Retinal pigment epithelial cell (primary cell): ENCODE data around the gene OCA2.

Experiments used
- DNase-seq: peaks from one replicate; pipeline ENCODE4 v3.0.0-alpha.2; 2010; ENCODE audit warnings: low read depth
- H3K4me3 ChIP-seq: 2 replicates; pipeline ENCODE4 v1.5.1; 2011; ENCODE audit warnings: mild to moderate bottlenecking, low read length, control low read depth, moderate library complexity
- CTCF ChIP-seq: conservative IDR thresholded peaks from 2 replicates; pipeline ENCODE4 v1.5.1; 2011; ENCODE audit warnings: low read depth, low read length, control low read depth, inconsistent platforms

Gene OCA2

GRCh38 chr15:27796405-27797320 lies 302.5 kb downstream of the OCA2 start:
- no peak for DNase-seq
- TF ChIP-seq CTCF: no peak
- no peak overlapping the region for H3K4me3 ChIP-seq

GRCh38 chr15:27792756-27793264 lies 306.3 kb downstream of the OCA2 start:
- DNase-seq: no peak
- no peak for TF ChIP-seq CTCF
- no peak overlapping the region for H3K4me3 ChIP-seq

- no peak overlapping the region for H3K4me3 ChIP-seq
- DNase-seq: no peak
- TF ChIP-seq CTCF: no peak
Observed at GRCh38 chr15:27790270-27790669, 308.8 kb downstream of the OCA2 start.

DNA sequence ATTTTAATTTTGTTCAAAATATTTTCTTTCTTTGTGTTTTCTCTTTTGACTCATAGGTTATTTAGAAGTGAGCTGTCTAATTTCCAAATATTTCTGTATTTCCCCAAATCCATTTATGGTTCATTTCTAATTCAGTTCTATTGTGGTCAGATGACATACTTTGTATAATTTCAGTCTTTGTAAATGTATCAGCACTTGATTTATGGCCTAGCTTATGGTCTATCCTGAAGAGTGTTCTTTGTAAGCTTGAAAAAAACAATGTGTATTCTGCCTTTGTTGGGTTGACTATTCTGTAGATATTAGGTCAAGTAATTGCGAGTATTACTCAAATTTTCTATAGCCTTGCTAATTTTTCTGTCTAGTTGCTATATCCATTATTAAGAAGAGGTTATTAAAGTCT lies 311.2 kb downstream of the OCA2 start:
- no peak for DNase-seq
- H3K4me3 ChIP-seq: no peak overlapping the region
- TF ChIP-seq CTCF: no peak

DNA sequence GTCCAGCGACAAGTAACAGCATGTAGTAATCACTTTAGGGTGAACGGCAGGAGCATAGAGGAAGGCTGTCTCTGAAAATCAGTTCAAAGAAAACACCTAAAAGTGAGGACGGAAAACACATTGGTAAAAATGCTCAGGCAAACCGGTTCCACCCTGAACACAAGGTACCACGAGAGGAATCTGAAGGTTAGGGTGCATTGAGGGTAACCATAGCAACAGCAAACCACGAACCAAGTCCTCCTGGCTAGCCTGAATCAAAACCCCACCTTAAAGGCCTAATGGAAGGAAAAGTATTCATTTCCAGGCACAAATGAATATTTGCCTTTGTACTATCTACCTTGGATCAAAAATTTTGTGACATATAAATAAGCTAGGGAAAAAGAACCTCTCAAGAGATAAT lies 315.0 kb downstream of the OCA2 start:
- TF ChIP-seq CTCF: no peak
- H3K4me3 ChIP-seq: no peak overlapping the region
- DNase-seq: no peak

- TF ChIP-seq CTCF: no peak
- no peak overlapping the region for H3K4me3 ChIP-seq
- DNase-seq: no peak
Observed at GRCh38 chr15:27783678-27784077, 315.4 kb downstream of the OCA2 start.

- no peak for TF ChIP-seq CTCF
- no peak overlapping the region for H3K4me3 ChIP-seq
- DNase-seq: no peak
Observed at GRCh38 chr15:27782125-27782524, 317.0 kb downstream of the OCA2 start.
